ENCODE data around the gene MAP4K4.

The MAP4K4 gene

GRCh38 chr2:101697124-101698013, at the start of gene MAP4K4:
Gene MAP4K4, plus strand, starts transcription at chr2:101697707. Its CDS starts 374 bp downstream, at chr2:101698081.
- peak; percentile 73 for DNase-seq (ENCODE audit: low read depth)

GRCh38 chr2:101653469-101653868, 44.0 kb upstream of the MAP4K4 start:
- DNase-seq (ENCODE audit: low read depth) = no peak

- peak; percentile 10 for DNase-seq (ENCODE audit: low read depth)
Measured at GRCh38 chr2:101655702-101656422, 41.6 kb upstream of the MAP4K4 start.

GRCh38 chr2:101657787-101658186, 39.7 kb upstream of the MAP4K4 start:
- DNase-seq (ENCODE audit: low read depth) = no peak

GRCh38 chr2:101658387-101658786, 39.1 kb upstream of the MAP4K4 start:
- no peak for DNase-seq (ENCODE audit: low read depth)

- DNase-seq (ENCODE audit: low read depth) = no peak
Measured at GRCh38 chr2:101665312-101665711, 32.2 kb upstream of the MAP4K4 start.

GRCh38 chr2:101667823-101668222, 29.7 kb upstream of the MAP4K4 start:
- DNase-seq (ENCODE audit: low read depth) = no peak

- no peak for DNase-seq (ENCODE audit: low read depth)
Measured at GRCh38 chr2:101672047-101672446, 25.5 kb upstream of the MAP4K4 start.

GRCh38 chr2:101673920-101674319, 23.6 kb upstream of the MAP4K4 start:
- no peak for DNase-seq (ENCODE audit: low read depth)

- DNase-seq (ENCODE audit: low read depth) = no peak
Measured at GRCh38 chr2:101675512-101675911, 22.0 kb upstream of the MAP4K4 start.

GRCh38 chr2:101676674-101677073, 20.8 kb upstream of the MAP4K4 start:
- DNase-seq (ENCODE audit: low read depth) = no peak

- DNase-seq (ENCODE audit: low read depth) = no peak
Measured at GRCh38 chr2:101677658-101678057, 19.8 kb upstream of the MAP4K4 start.

- no peak for DNase-seq (ENCODE audit: low read depth)
Measured at GRCh38 chr2:101678379-101678778, 19.1 kb upstream of the MAP4K4 start.

- DNase-seq (ENCODE audit: low read depth) = peak; percentile 33
Measured at GRCh38 chr2:101679037-101679726, 18.3 kb upstream of the MAP4K4 start.

GRCh38 chr2:101679801-101680487, 17.6 kb upstream of the MAP4K4 start:
- DNase-seq (ENCODE audit: low read depth) = no peak

- DNase-seq (ENCODE audit: low read depth) = no peak
Measured at GRCh38 chr2:101682311-101682710, 15.2 kb upstream of the MAP4K4 start.

- no peak for DNase-seq (ENCODE audit: low read depth)
Measured at GRCh38 chr2:101684313-101684712, 13.2 kb upstream of the MAP4K4 start.

GRCh38 chr2:101688261-101688660, 9.2 kb upstream of the MAP4K4 start:
- DNase-seq (ENCODE audit: low read depth) = no peak

- no peak for DNase-seq (ENCODE audit: low read depth)
Measured at GRCh38 chr2:101689114-101689825, 8.2 kb upstream of the MAP4K4 start.

GRCh38 chr2:101690547-101691152, 6.9 kb upstream of the MAP4K4 start:
- no peak for DNase-seq (ENCODE audit: low read depth)

- no peak for DNase-seq (ENCODE audit: low read depth)
Measured at GRCh38 chr2:101692041-101692440, 5.5 kb upstream of the MAP4K4 start.

Data from fibroblast of the conjunctiva (primary cell).